ENCODE results near the gene PWWP2A. TPM values are rescaled to one million over a fixed set of nuclear protein-coding genes. Genes with fewer than 3 reads are reported as not detected.

Gene PWWP2A
- total RNA-seq, 1 donor from 2014 or later, result 13.3 TPM

- no peak for DNase-seq (ENCODE audit: low read depth)
- no peak overlapping the region for H3K4me3 ChIP-seq (ENCODE audit: low read depth, low read length)
- TF ChIP-seq CTCF (conservative IDR thresholded peaks at IDR 0.05; ENCODE audit: low read depth, low read length), result no peak
These were observed 74.3 kb downstream of the PWWP2A start for GRCh38 chr5:160044967-160045366.

GRCh38 chr5:160044391-160044804, 74.9 kb downstream of the PWWP2A start:
- TF ChIP-seq CTCF (conservative IDR thresholded peaks at IDR 0.05; ENCODE audit: low read depth, low read length), result no peak
- no peak overlapping the region for H3K4me3 ChIP-seq (ENCODE audit: low read depth, low read length)
- DNase-seq (ENCODE audit: low read depth), result no peak

DNA sequence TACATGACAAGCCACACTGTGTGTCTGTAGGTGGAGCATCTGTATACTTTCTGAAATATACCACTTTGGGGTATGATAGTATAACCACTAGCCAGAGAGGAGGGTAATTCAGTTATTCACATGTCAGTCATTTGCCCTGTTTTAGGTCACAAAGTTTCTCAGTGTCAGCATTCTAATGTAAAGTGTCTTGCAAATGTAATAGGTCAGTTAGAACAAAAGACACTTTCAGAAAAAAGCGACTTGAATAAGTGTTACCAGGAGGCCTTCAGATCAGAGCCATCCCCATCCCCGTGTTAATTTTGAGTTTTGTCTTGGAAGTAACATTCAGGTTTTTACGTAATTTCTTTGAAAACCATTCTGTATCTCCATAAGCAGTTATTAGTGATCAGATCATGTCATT, 76.6 kb downstream of the PWWP2A start:
- H3K4me3 ChIP-seq (ENCODE audit: low read depth, low read length), result no peak overlapping the region
- DNase-seq (ENCODE audit: low read depth), result no peak
- no peak for TF ChIP-seq CTCF (conservative IDR thresholded peaks at IDR 0.05; ENCODE audit: low read depth, low read length)

Other genes starting within 250 kb of the PWWP2A start
- 4.0 and 5.9 TPM in 2 replicates for gene ADRA1B, start 203.0 kb downstream of the PWWP2A start, total RNA-seq
- gene TTC1, start 110.3 kb downstream of the PWWP2A start, total RNA-seq, result 50.3 and 65.1 TPM in 2 replicates
- gene FABP6, start 110.1 kb upstream of the PWWP2A start, total RNA-seq, result not detected in 2 replicates
- 13.0 and 17.5 TPM in 2 replicates for gene CCNJL, start 193.1 kb upstream of the PWWP2A start, total RNA-seq

Data from epithelial cell of proximal tubule (primary cell).